ENCODE data around the gene SHFL. TPM values are rescaled to one million over a fixed set of nuclear protein-coding genes. Genes with fewer than 3 reads are reported as not detected.
A peak's percentile ranks its signal among the peaks of the same experiment; 100 is the strongest.

Gene SHFL
- total RNA-seq, 2 donors from 2014 or later, result 55.0 to 70.4 TPM

- no peaks in the 10 kb centered on the region for H3K27me3 Mint-ChIP-seq (ENCODE audit: low read depth)
- H3K27ac Mint-ChIP-seq, result peak within 1 kb of the TSS; percentile 99
- H3K9me3 Mint-ChIP-seq, result no peaks in the 10 kb centered on the region
- peaks cover 7 to 26% of the 10 kb centered on the region in 2 donors for H3K36me3 Mint-ChIP-seq (ENCODE audit: insufficient read depth in 2 of 2)
- peaks cover 86% of the 10 kb centered on the region for H3K4me1 Mint-ChIP-seq (ENCODE audit: low read depth)
- peak within 1 kb of the TSS; percentile 91 to 92 for H3K4me3 Mint-ChIP-seq
- ATAC-seq (replicated peaks in 1 of 2), result peak; percentile 70 to 72
- DNase-seq, result peak; percentile 98 to 99
These were observed 20.2 kb downstream of the SHFL start, which contains the start of gene PPAN for GRCh38 chr19:10106100-10106936. TSS of gene PPAN (plus strand) at chr19:10106362. CDS start at chr19:10106395, 33 bp downstream.

GRCh38 chr19:10107254-10107653 is 21.1 kb downstream of the SHFL start:
- Mint-ChIP-seq H3K27ac (peak overlapping the region; percentile 77), H3K36me3 (ENCODE audit: insufficient read depth in 2 of 2) (peaks cover 7 to 24% of the 10 kb centered on the region in 2 donors)

GRCh38 chr19:10107817-10108367 is 21.8 kb downstream of the SHFL start:
- Mint-ChIP-seq H3K27me3 (ENCODE audit: low read depth) (no peaks in the 10 kb centered on the region), H3K4me3 (peak overlapping the region; percentile 91 to 92), H3K9me3 (no peaks in the 10 kb centered on the region), H3K36me3 (ENCODE audit: insufficient read depth in 2 of 2) (peaks cover 7 to 27% of the 10 kb centered on the region in 2 donors), H3K27ac (peak overlapping the region; percentile 77), H3K4me1 (ENCODE audit: low read depth) (peaks cover 86% of the 10 kb centered on the region)
- ATAC-seq (replicated peaks in 1 of 2) (no peak), DNase-seq (no peak)

More at GRCh38 chr19:10107254-10107653, 21.1 kb downstream of the SHFL start:
- peak overlapping the region; percentile 91 to 92 for H3K4me3 Mint-ChIP-seq
- no peaks in the 10 kb centered on the region for H3K27me3 Mint-ChIP-seq (ENCODE audit: low read depth)
- no peaks in the 10 kb centered on the region for H3K9me3 Mint-ChIP-seq
- ATAC-seq (replicated peaks in 1 of 2) (no peak), DNase-seq (no peak)
- peaks cover 86% of the 10 kb centered on the region for H3K4me1 Mint-ChIP-seq (ENCODE audit: low read depth)

GRCh38 chr19:10109528-10109927 is 23.4 kb downstream of the SHFL start:
- Mint-ChIP-seq H3K36me3 (ENCODE audit: insufficient read depth in 2 of 2) (peaks cover 7 to 27% of the 10 kb centered on the region in 2 donors), H3K27ac (peak overlapping the region; percentile 54), H3K4me3 (peak overlapping the region; percentile 49 to 66), H3K9me3 (no peaks in the 10 kb centered on the region), H3K27me3 (ENCODE audit: low read depth) (no peaks in the 10 kb centered on the region), H3K4me1 (ENCODE audit: low read depth) (peaks cover 77% of the 10 kb centered on the region)
- no peak for DNase-seq
- ATAC-seq (replicated peaks in 1 of 2), result no peak

GRCh38 chr19:10110076-10110971 is 24.2 kb downstream of the SHFL start:
- H3K27ac Mint-ChIP-seq, result peak overlapping the region; percentile 24
- DNase-seq (no peak), ATAC-seq (replicated peaks in 1 of 2) (no peak)
- H3K4me3 Mint-ChIP-seq, result peak overlapping the region; percentile 63 to 75
- H3K9me3 Mint-ChIP-seq, result no peaks in the 10 kb centered on the region
- no peaks in the 10 kb centered on the region for H3K27me3 Mint-ChIP-seq (ENCODE audit: low read depth)
- peaks cover 8 to 27% of the 10 kb centered on the region in 2 donors for H3K36me3 Mint-ChIP-seq (ENCODE audit: insufficient read depth in 2 of 2)
- peaks cover 69% of the 10 kb centered on the region for H3K4me1 Mint-ChIP-seq (ENCODE audit: low read depth)

- DNase-seq (no peak), ATAC-seq (replicated peaks in 1 of 2) (no peak)
- Mint-ChIP-seq H3K9me3 (no peaks in the 10 kb centered on the region), H3K4me3 (peak overlapping the region; percentile 71 to 75), H3K27ac (peak overlapping the region; percentile 24), H3K36me3 (ENCODE audit: insufficient read depth in 2 of 2) (peaks cover 8 to 27% of the 10 kb centered on the region in 2 donors), H3K27me3 (ENCODE audit: low read depth) (no peaks in the 10 kb centered on the region), H3K4me1 (ENCODE audit: low read depth) (peaks cover 65% of the 10 kb centered on the region)
These were observed 24.8 kb downstream of the SHFL start for GRCh38 chr19:10110972-10111317.

GRCh38 chr19:10111405-10111811 is 25.3 kb downstream of the SHFL start, which contains the start of gene P2RY11:
TSS of gene P2RY11 (plus strand) at chr19:10111693. CDS start at chr19:10111722, 29 bp downstream.
- peak within 1 kb of the TSS; percentile 71 to 82 for H3K4me3 Mint-ChIP-seq
- no peaks in the 10 kb centered on the region for H3K27me3 Mint-ChIP-seq (ENCODE audit: low read depth)
- peaks cover 68% of the 10 kb centered on the region for H3K4me1 Mint-ChIP-seq (ENCODE audit: low read depth)
- peak; percentile 66 to 67 for DNase-seq
- H3K9me3 Mint-ChIP-seq, result no peaks in the 10 kb centered on the region
- peak; percentile 33 to 54 for ATAC-seq (replicated peaks in 1 of 2)
- peaks cover 8 to 30% of the 10 kb centered on the region in 2 donors for H3K36me3 Mint-ChIP-seq (ENCODE audit: insufficient read depth in 2 of 2)
- H3K27ac Mint-ChIP-seq, result peak within 1 kb of the TSS; percentile 79

GRCh38 chr19:10112037-10112761 is 26.1 kb downstream of the SHFL start:
- H3K9me3 Mint-ChIP-seq, result no peaks in the 10 kb centered on the region
- H3K4me1 Mint-ChIP-seq (ENCODE audit: low read depth), result peaks cover 65% of the 10 kb centered on the region
- H3K27ac Mint-ChIP-seq, result peak overlapping the region; percentile 79
- peaks cover 3 to 24% of the 10 kb centered on the region in 2 donors for H3K36me3 Mint-ChIP-seq (ENCODE audit: insufficient read depth in 2 of 2)
- ATAC-seq (replicated peaks in 1 of 2), result peak; percentile 51 to 56
- peak overlapping the region; percentile 71 to 82 for H3K4me3 Mint-ChIP-seq
- no peaks in the 10 kb centered on the region for H3K27me3 Mint-ChIP-seq (ENCODE audit: low read depth)
- DNase-seq, result peak; percentile 47 to 67

GRCh38 chr19:10112895-10113591 is 26.9 kb downstream of the SHFL start:
- H3K9me3 Mint-ChIP-seq, result no peaks in the 10 kb centered on the region
- H3K36me3 Mint-ChIP-seq (ENCODE audit: insufficient read depth in 2 of 2), result peaks cover 3 to 21% of the 10 kb centered on the region in 2 donors
- H3K27me3 Mint-ChIP-seq (ENCODE audit: low read depth), result no peaks in the 10 kb centered on the region
- H3K4me3 Mint-ChIP-seq, result peak overlapping the region; percentile 71 to 82
- peak overlapping the region; percentile 79 for H3K27ac Mint-ChIP-seq
- DNase-seq (peak; percentile 70 to 79), ATAC-seq (replicated peaks in 1 of 2) (peak; percentile 41 to 58)
- H3K4me1 Mint-ChIP-seq (ENCODE audit: low read depth), result peaks cover 61% of the 10 kb centered on the region

GRCh38 chr19:10113592-10113963 is 27.5 kb downstream of the SHFL start:
- no peak overlapping the region for H3K27ac Mint-ChIP-seq
- DNase-seq (no peak), ATAC-seq (replicated peaks in 1 of 2) (no peak)
- peaks cover 3 to 21% of the 10 kb centered on the region in 2 donors for H3K36me3 Mint-ChIP-seq (ENCODE audit: insufficient read depth in 2 of 2)
- peaks cover 59% of the 10 kb centered on the region for H3K4me1 Mint-ChIP-seq (ENCODE audit: low read depth)
- H3K27me3 Mint-ChIP-seq (ENCODE audit: low read depth), result no peaks in the 10 kb centered on the region
- peak overlapping the region; percentile 53 to 82 for H3K4me3 Mint-ChIP-seq
- H3K9me3 Mint-ChIP-seq, result no peaks in the 10 kb centered on the region

GRCh38 chr19:10113964-10114650 is 28.0 kb downstream of the SHFL start:
- no peak for ATAC-seq (replicated peaks in 1 of 2)
- no peaks in the 10 kb centered on the region for H3K9me3 Mint-ChIP-seq
- H3K27ac Mint-ChIP-seq, result no peak overlapping the region
- no peak for DNase-seq
- no peaks in the 10 kb centered on the region for H3K27me3 Mint-ChIP-seq (ENCODE audit: low read depth)
- peaks cover 63% of the 10 kb centered on the region for H3K4me1 Mint-ChIP-seq (ENCODE audit: low read depth)
- H3K4me3 Mint-ChIP-seq, result peak overlapping the region in 1 of 2 donors; percentile 53
- H3K36me3 Mint-ChIP-seq (ENCODE audit: insufficient read depth in 2 of 2), result peaks cover 5 to 20% of the 10 kb centered on the region in 2 donors
